ENCODE measurements around the gene SH3RF3.

The SH3RF3 gene

GRCh38 chr2:109405873-109406272 is 276.9 kb downstream of the SH3RF3 start:
- H3K4me3 ChIP-seq (ENCODE audit: low read depth, low read length): no peak overlapping the region
- TF ChIP-seq, protein P1, sequence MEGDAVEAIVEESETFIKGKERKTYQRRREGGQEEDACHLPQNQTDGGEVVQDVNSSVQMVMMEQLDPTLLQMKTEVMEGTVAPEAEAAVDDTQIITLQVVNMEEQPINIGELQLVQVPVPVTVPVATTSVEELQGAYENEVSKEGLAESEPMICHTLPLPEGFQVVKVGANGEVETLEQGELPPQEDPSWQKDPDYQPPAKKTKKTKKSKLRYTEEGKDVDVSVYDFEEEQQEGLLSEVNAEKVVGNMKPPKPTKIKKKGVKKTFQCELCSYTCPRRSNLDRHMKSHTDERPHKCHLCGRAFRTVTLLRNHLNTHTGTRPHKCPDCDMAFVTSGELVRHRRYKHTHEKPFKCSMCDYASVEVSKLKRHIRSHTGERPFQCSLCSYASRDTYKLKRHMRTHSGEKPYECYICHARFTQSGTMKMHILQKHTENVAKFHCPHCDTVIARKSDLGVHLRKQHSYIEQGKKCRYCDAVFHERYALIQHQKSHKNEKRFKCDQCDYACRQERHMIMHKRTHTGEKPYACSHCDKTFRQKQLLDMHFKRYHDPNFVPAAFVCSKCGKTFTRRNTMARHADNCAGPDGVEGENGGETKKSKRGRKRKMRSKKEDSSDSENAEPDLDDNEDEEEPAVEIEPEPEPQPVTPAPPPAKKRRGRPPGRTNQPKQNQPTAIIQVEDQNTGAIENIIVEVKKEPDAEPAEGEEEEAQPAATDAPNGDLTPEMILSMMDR (conservative IDR thresholded peaks at IDR 0.05; ENCODE audit: low read depth, low read length): no peak
- no peak for DNase-seq (ENCODE audit: low read depth)

DNA sequence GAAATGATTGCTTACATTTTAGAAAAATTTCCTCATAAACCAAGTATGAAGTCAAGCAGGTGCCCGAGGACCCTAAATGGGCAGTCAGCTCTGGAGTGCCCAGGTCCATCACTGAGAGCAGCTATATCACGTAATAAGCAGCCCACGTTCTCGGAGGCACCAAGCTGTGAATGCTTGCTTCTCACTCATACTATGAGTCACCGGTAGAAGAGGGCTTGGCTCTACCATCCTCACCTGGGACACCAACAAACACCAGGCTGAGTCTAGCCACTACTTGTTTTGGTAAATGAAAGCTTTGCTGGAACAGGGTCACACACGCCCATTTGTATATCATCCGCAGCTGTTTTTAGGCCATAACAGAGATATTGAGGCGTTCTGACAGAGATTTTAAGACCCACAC is 277.3 kb downstream of the SH3RF3 start:
- no peak for DNase-seq (ENCODE audit: low read depth)
- TF ChIP-seq, protein P1 (conservative IDR thresholded peaks at IDR 0.05; ENCODE audit: low read depth, low read length): no peak
- no peak overlapping the region for H3K4me3 ChIP-seq (ENCODE audit: low read depth, low read length)

DNA sequence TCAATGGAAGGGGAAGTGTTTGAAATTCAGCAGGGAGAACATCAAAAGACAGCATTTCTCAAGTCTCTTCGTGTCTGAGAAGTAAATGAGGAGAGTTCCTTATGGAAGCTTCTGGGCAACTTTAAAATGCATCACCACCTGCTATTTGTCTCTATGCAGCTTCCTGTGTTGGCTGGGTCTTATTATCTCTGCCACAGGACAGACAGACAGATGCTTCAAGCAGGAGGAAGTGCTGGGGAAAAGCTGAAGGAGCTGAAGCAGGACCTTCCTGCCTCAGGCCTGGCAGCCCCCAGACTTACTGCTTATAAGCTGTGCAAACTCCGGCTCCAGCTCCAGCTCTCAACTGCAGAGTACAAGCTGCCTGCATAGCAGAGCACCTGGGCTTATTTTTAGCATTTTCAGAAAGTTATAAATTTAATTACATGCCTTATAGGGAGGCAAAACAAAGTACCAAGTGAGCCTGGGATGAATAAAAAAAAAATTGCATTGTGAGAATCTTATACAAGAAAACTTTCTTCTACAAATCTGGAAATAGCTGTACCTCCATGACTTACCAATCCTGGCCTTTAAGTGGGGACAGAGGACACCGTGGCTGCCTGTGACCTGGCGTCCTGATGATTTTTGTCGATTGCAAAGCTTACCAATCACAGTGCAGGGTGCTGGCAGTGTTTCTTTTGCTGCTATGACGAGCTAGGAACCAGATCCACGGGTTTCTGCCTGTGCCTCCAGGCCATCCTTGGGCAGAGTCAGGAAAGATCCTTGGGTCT is 278.5 kb downstream of the SH3RF3 start:
- no peak overlapping the region for H3K4me3 ChIP-seq (ENCODE audit: low read depth, low read length)
- TF ChIP-seq, protein P1 (conservative IDR thresholded peaks at IDR 0.05; ENCODE audit: low read depth, low read length): no peak
- DNase-seq (ENCODE audit: low read depth): no peak

GRCh38 chr2:109408043-109408335 is 279.0 kb downstream of the SH3RF3 start:
- H3K4me3 ChIP-seq (ENCODE audit: low read depth, low read length): no peak overlapping the region
- TF ChIP-seq, protein P1 (conservative IDR thresholded peaks at IDR 0.05; ENCODE audit: low read depth, low read length): no peak
- no peak for DNase-seq (ENCODE audit: low read depth)

DNA sequence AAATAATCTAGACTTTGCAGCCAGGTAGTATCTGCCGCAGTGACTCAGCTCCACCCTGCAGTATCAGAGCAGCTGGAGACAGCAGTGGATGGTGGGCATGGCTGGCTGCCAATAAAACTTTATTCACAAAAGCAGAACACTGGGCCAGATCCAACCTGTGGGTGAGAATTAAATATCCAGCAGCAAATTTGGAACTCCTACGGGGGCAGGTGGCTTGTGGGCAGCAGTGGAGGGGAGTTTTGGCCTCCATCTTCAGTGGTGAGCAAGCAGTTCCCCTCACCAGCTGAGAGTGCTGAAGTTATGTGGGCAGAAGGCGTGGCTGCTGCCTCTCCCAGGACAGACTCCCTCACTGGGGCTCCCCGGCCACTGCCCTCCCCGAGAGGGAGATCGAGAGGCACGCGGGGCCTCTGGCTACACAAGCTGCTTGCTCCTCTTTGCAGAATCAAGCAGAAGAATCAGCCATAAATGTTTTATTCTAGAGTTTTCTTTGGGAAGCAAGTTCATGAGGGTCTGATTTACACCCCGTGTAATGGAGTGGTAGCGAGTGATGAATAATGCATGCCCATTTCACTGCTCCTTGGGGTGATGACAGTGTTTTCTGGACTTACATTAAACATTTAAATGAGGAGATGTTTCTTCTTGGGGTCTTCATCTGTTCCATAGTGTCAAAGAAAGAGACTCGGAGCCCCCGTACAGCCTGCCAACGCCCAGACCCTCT is 280.5 kb downstream of the SH3RF3 start:
- DNase-seq (ENCODE audit: low read depth): no peak
- TF ChIP-seq, protein P1 (conservative IDR thresholded peaks at IDR 0.05; ENCODE audit: low read depth, low read length): no peak
- H3K4me3 ChIP-seq (ENCODE audit: low read depth, low read length): no peak overlapping the region

- TF ChIP-seq, protein P1 (conservative IDR thresholded peaks at IDR 0.05; ENCODE audit: low read depth, low read length): no peak
- no peak for DNase-seq (ENCODE audit: low read depth)
- no peak overlapping the region for H3K4me3 ChIP-seq (ENCODE audit: low read depth, low read length)
Observed at GRCh38 chr2:109410039-109410815, 281.2 kb downstream of the SH3RF3 start.
